Stimulated activated CD8-positive, alpha-beta memory T cell treated with anti-CD3 and anti-CD28 coated beads, Interleukin-12 subunit alpha, Interleukin-12 subunit beta, amount 100 ng/mL, for 4 hours (primary cell): Measurements from ENCODE around the gene CCPG1.

Experiments
- DNase-seq: peaks from one replicate; pipeline ENCODE4 v3.0.0-alpha.2; 2020; ENCODE audit warnings: low read depth

CCPG1 gene

GRCh38 chr15:55318588-55319494 is 89.3 kb downstream of the CCPG1 start, which contains the start of the genes PIGB and PIGBOS1:
TSS of gene PIGB (plus strand) at chr15:55319222. CDS start at chr15:55319251, 29 bp downstream.
TSS of gene PIGBOS1 (minus strand) at chr15:55319123. CDS start at chr15:55317792, 1,331 bp downstream.
- DNase-seq: peak; percentile 59
